ENCODE data around the gene ANO3.
"Not testable (repeated sequence)": the region's sequence is repeated elsewhere in the genome, so short reads cannot be mapped to it uniquely, and the experiment has no call there.

ANO3 gene

DNA sequence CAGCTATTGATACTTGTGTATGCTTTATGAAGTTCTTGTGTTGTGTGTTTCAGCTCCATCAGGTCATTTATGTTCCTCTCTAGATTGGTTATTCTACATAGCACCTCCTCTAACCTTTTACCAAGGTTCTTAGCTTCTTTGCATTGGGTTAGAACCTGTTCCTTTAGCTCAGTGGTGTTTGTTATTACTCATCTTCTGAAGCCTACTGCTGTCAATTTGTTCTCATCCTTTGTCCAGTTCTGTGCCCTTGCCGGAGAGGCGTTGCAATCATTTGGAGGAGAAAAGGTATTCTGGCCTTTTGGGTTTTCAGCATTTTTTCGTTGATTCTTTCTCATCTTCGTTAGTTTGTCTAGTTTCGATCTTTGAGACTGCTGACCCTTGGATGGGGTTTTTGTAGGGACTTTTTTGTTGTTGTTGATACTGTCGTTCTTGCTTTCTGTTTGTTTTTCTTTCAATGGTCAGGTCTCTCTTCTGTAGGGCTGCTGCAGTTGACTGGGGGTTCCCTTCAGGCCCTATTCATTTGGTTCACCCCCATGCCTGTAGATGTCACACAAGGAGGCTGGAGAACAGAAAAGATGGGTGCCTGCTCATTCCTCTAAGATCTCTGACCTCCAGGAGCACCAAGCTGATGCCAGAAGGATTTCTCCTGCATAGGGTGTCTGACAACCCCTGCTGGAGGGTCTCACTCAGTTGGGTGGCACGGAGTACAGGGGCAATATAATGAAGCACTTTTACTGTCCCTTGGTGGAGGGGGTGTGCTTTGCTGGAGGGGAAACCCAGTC, 276.0 kb downstream of the ANO3 start:
- Histone ChIP-seq H3K9me3 (ENCODE audit: control insufficient read depth, low read depth, low read length) (no peaks in the 10 kb centered on the region), H3K27ac (ENCODE audit: low read length) (no peak overlapping the region), H3K27me3 (ENCODE audit: control insufficient read depth, insufficient read depth, low read length) (no peaks in the 10 kb centered on the region), H3K4me3 (ENCODE audit: low read length) (no peak overlapping the region), H3K4me1 (ENCODE audit: control insufficient read depth, low read depth, low read length) (no peaks in the 10 kb centered on the region), H3K9ac (ENCODE audit: low read length) (no peak overlapping the region), H3K36me3 (ENCODE audit: control insufficient read depth, low read depth, low read length) (no peaks in the 10 kb centered on the region)

DNA sequence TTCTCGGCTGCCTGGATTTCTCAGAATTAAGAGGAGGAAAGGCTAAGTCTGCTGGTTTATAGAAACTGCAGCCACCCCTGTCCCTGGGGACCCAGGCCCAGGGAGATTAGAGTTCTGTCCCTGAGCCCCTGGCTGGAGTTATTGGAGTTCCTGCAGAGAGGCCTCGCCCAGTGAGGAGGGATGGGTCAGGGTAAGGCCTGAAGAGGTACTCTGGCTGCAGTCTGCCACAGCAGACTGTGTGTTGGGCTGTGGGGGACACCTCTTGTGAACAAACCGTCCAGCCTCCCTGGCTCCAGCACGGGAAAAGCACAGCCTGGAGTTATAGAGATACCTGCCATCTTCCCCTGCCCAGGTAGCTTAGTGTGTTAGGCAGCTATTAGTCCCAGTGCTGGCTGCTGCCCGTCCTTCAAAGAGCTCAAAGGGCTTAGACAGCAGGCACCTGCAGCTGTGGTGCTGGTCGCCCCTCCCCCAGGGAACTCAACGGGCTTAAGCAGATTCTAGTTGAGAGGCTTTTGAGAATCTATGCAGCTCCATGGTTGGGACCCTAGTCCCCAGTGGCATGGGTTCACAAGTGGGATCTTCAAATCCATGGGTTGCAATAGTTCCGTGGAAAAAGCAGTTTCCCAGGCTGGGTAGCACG, 276.7 kb downstream of the ANO3 start:
- Histone ChIP-seq H3K36me3 (ENCODE audit: control insufficient read depth, low read depth, low read length) (no peaks in the 10 kb centered on the region), H3K4me3 (ENCODE audit: low read length) (no peak overlapping the region), H3K9ac (ENCODE audit: low read length) (no peak overlapping the region), H3K9me3 (ENCODE audit: control insufficient read depth, low read depth, low read length) (no peaks in the 10 kb centered on the region), H3K27me3 (ENCODE audit: control insufficient read depth, insufficient read depth, low read length) (no peaks in the 10 kb centered on the region), H3K4me1 (ENCODE audit: control insufficient read depth, low read depth, low read length) (no peaks in the 10 kb centered on the region), H3K27ac (ENCODE audit: low read length) (no peak overlapping the region)

DNA sequence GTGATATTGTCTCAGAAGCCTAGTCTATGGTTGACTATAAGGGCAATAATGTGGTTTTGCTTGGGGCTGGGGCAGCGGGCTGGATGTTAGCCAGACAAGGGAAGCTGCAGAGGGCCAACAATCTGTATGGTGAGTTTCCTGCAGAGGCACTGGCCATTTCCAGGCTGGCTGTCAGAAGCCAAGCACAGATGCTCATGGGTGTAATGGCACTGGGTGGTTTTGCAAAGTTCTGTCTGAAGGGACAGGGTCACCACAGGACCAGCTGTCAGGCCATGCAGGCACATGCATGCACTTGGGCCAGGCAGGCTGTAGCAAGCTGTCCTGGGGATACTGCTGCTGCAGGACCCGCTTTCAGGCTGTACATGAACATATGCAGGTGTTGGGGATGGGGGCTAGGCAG, 281.8 kb downstream of the ANO3 start:
- Histone ChIP-seq H3K4me3 (ENCODE audit: low read length) (no peak overlapping the region), H3K9ac (ENCODE audit: low read length) (no peak overlapping the region), H3K9me3 (ENCODE audit: control insufficient read depth, low read depth, low read length) (no peaks in the 10 kb centered on the region), H3K27ac (ENCODE audit: low read length) (no peak overlapping the region), H3K4me1 (ENCODE audit: control insufficient read depth, low read depth, low read length) (peaks cover 7% of the 10 kb centered on the region), H3K36me3 (ENCODE audit: control insufficient read depth, low read depth, low read length) (no peaks in the 10 kb centered on the region), H3K27me3 (ENCODE audit: control insufficient read depth, insufficient read depth, low read length) (no peaks in the 10 kb centered on the region)

DNA sequence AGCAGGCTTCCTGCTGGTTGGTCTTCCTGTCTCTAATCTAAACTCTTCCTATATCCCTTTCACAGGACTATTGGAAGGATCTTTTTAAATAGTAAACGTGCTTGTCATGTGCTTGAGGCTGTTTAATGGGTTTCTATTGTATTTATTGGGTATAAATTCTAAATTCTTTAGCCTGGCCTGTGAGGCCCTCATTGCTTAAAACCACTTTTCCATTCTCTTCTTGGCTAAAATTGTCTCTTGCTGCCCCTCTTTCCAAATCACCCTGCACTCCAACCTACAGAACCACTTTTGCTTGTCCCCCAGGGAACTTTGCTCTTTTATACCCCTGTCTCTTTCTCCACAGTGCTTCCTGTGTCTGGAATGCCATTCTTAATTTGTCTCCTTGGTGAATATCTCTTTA, 286.5 kb downstream of the ANO3 start:
- no peak overlapping the region for H3K27ac ChIP-seq (ENCODE audit: low read length)
- H3K4me1 ChIP-seq (ENCODE audit: control insufficient read depth, low read depth, low read length) = peaks cover 7% of the 10 kb centered on the region
- H3K4me3 ChIP-seq (ENCODE audit: low read length) = no peak overlapping the region
- no peaks in the 10 kb centered on the region for H3K27me3 ChIP-seq (ENCODE audit: control insufficient read depth, insufficient read depth, low read length)
- no peak overlapping the region for H3K9ac ChIP-seq (ENCODE audit: low read length)
- H3K9me3 ChIP-seq (ENCODE audit: control insufficient read depth, low read depth, low read length) = no peaks in the 10 kb centered on the region
- no peaks in the 10 kb centered on the region for H3K36me3 ChIP-seq (ENCODE audit: control insufficient read depth, low read depth, low read length)

GRCh38 chr11:26620282-26621045, 288.5 kb downstream of the ANO3 start:
- no peaks in the 10 kb centered on the region for H3K9me3 ChIP-seq (ENCODE audit: control insufficient read depth, low read depth, low read length)
- H3K4me1 ChIP-seq (ENCODE audit: control insufficient read depth, low read depth, low read length) = peaks cover 7% of the 10 kb centered on the region
- H3K9ac ChIP-seq (ENCODE audit: low read length) = no peak overlapping the region
- no peak overlapping the region for H3K27ac ChIP-seq (ENCODE audit: low read length)
- no peak overlapping the region for H3K4me3 ChIP-seq (ENCODE audit: low read length)
- no peaks in the 10 kb centered on the region for H3K36me3 ChIP-seq (ENCODE audit: control insufficient read depth, low read depth, low read length)
- no peaks in the 10 kb centered on the region for H3K27me3 ChIP-seq (ENCODE audit: control insufficient read depth, insufficient read depth, low read length)

- no peaks in the 10 kb centered on the region for H3K36me3 ChIP-seq (ENCODE audit: control insufficient read depth, low read depth, low read length)
- no peaks in the 10 kb centered on the region for H3K27me3 ChIP-seq (ENCODE audit: control insufficient read depth, insufficient read depth, low read length)
- H3K27ac ChIP-seq (ENCODE audit: low read length) = no peak overlapping the region
- no peak overlapping the region for H3K4me3 ChIP-seq (ENCODE audit: low read length)
- H3K4me1 ChIP-seq (ENCODE audit: control insufficient read depth, low read depth, low read length) = peaks cover 7% of the 10 kb centered on the region
- H3K9ac ChIP-seq (ENCODE audit: low read length) = no peak overlapping the region
- no peaks in the 10 kb centered on the region for H3K9me3 ChIP-seq (ENCODE audit: control insufficient read depth, low read depth, low read length)
These were observed 289.2 kb downstream of the ANO3 start for GRCh38 chr11:26621132-26621531.

DNA sequence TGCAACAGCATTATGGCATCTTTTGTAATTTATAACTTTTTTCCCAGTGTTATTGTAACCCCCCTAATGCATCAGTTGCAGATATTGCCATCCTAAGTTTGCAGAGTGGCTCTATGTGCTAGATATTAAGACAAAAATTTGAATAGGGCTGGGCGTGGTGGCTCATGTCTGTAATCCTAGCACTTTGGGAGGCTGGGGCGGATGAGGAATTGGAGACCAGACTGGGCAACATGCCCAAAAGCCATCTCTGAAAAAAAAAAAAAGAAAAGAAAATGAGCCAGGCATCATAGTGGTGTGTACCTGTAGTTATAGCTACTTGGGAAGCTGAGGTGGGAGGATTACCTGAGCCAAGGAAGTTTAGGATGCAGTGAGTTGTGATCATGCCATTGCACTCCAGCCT, 290.3 kb downstream of the ANO3 start:
- Histone ChIP-seq H3K4me3 (ENCODE audit: low read length) (no peak overlapping the region), H3K36me3 (ENCODE audit: control insufficient read depth, low read depth, low read length) (no peaks in the 10 kb centered on the region), H3K4me1 (ENCODE audit: control insufficient read depth, low read depth, low read length) (peaks cover 7% of the 10 kb centered on the region), H3K9ac (ENCODE audit: low read length) (no peak overlapping the region), H3K27ac (ENCODE audit: low read length) (no peak overlapping the region), H3K27me3 (ENCODE audit: control insufficient read depth, insufficient read depth, low read length) (no peaks in the 10 kb centered on the region), H3K9me3 (ENCODE audit: control insufficient read depth, low read depth, low read length) (no peaks in the 10 kb centered on the region)

GRCh38 chr11:26623076-26623659, 291.2 kb downstream of the ANO3 start:
- Histone ChIP-seq H3K4me1 (ENCODE audit: control insufficient read depth, low read depth, low read length) (peaks cover 6% of the 10 kb centered on the region), H3K27me3 (ENCODE audit: control insufficient read depth, insufficient read depth, low read length) (no peaks in the 10 kb centered on the region), H3K27ac (ENCODE audit: low read length) (no peak overlapping the region), H3K4me3 (ENCODE audit: low read length) (no peak overlapping the region), H3K9ac (ENCODE audit: low read length) (no peak overlapping the region), H3K36me3 (ENCODE audit: control insufficient read depth, low read depth, low read length) (no peaks in the 10 kb centered on the region), H3K9me3 (ENCODE audit: control insufficient read depth, low read depth, low read length) (no peaks in the 10 kb centered on the region)

- H3K9ac ChIP-seq (ENCODE audit: low read length) = no peak overlapping the region
- H3K36me3 ChIP-seq (ENCODE audit: control insufficient read depth, low read depth, low read length) = no peaks in the 10 kb centered on the region
- no peaks in the 10 kb centered on the region for H3K27me3 ChIP-seq (ENCODE audit: control insufficient read depth, insufficient read depth, low read length)
- no peaks in the 10 kb centered on the region for H3K4me1 ChIP-seq (ENCODE audit: control insufficient read depth, low read depth, low read length)
- H3K4me3 ChIP-seq (ENCODE audit: low read length) = no peak overlapping the region
- no peak overlapping the region for H3K27ac ChIP-seq (ENCODE audit: low read length)
- no peaks in the 10 kb centered on the region for H3K9me3 ChIP-seq (ENCODE audit: control insufficient read depth, low read depth, low read length)
These were observed 294.4 kb downstream of the ANO3 start for GRCh38 chr11:26626346-26626745.

GRCh38 chr11:26632691-26633159, 300.8 kb downstream of the ANO3 start:
- H3K27ac ChIP-seq (ENCODE audit: low read length) = no peak overlapping the region
- H3K4me3 ChIP-seq (ENCODE audit: low read length) = no peak overlapping the region
- H3K4me1 ChIP-seq (ENCODE audit: control insufficient read depth, low read depth, low read length) = no peaks in the 10 kb centered on the region
- no peaks in the 10 kb centered on the region for H3K9me3 ChIP-seq (ENCODE audit: control insufficient read depth, low read depth, low read length)
- no peak overlapping the region for H3K9ac ChIP-seq (ENCODE audit: low read length)
- no peaks in the 10 kb centered on the region for H3K36me3 ChIP-seq (ENCODE audit: control insufficient read depth, low read depth, low read length)
- H3K27me3 ChIP-seq (ENCODE audit: control insufficient read depth, insufficient read depth, low read length) = no peaks in the 10 kb centered on the region

DNA sequence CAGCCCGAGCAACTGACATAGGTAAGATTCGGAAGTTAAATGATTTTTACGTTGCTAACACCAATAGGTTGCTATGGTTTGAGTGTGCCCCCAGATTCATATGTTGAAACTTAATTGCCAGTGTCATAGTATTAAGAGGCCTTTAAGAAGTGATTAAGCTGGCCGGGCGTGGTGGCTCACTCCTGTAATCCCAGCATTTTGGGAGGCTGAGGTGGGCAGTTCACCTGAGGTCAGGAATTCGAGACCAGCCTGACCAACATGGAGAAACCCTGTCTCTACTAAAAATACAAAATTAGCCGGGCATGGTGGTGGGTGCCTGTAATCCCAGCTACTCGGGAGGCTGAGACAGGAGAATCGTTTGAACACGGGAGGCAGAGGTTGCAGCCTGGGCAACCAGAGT, 311.4 kb downstream of the ANO3 start:
- H3K9ac ChIP-seq (ENCODE audit: low read length); H3K4me1 ChIP-seq (ENCODE audit: control insufficient read depth, low read depth, low read length); H3K27ac ChIP-seq (ENCODE audit: low read length); H3K36me3 ChIP-seq (ENCODE audit: control insufficient read depth, low read depth, low read length); H3K9me3 ChIP-seq (ENCODE audit: control insufficient read depth, low read depth, low read length); H3K27me3 ChIP-seq (ENCODE audit: control insufficient read depth, insufficient read depth, low read length); H3K4me3 ChIP-seq (ENCODE audit: low read length): not testable (repeated sequence)
